Fibroblast of lung (primary cell): ENCODE measurements around the gene TIMM44.
A peak's percentile ranks its signal among the peaks of the same experiment; 100 is the strongest.

ENCODE experiments used
- CTCF ChIP-seq, 2 donors: IDR thresholded peaks in 1 of 2; conservative IDR thresholded peaks in 1 of 2; 1 replicate in 1 of 2; 2 replicates in 1 of 2; pipeline ENCODE4 v1.5.1; 2011 to 2012; ENCODE audit warnings: low read length in 2 of 2, control low read depth in 1 of 2, inconsistent platforms in 1 of 2, low read depth in 1 of 2, mild to moderate bottlenecking in 1 of 2
- EZH2 ChIP-seq: IDR thresholded peaks from 2 replicates; pipeline ENCODE4 v1.5.1; 2012; ENCODE audit warnings: low read length, control low read depth, mild to moderate bottlenecking; ENCODE audit errors: missing control alignments

DNA sequence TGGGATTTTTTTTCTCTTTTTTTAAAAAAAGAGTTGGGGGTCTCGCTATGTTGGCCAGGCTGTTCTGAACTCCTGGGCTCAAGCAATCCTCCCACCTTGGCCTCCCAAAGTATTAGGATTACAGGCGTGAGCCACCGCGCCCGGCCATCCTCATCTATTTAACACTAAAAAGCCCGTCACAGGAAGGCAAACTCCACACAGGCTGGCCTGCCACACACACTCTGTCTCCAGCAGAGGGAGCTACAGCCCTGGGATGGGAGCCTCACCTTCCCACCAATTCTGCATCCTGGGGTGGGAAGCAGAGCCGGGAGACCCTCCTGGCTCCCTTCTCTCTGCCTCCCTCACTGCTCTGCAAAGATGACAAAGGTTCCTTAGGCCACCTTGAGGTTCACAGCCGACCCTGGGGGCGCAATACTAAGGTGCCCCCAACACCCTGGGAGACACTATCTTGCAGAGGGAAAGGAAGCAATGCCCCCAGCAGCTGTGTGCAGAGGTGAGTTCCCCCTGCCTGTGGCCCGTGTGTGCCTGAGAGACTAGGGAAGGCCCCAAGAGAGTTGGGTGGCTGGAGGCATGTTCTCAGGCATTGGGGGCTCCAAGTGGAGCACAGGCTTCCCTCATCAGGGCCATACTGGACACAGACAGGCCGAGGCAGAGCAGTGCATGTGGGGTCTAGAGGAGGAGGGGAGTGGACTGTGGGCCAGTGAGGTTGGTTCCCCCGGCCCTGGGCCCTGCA is 27.4 kb upstream of the TIMM44 start:
- TF ChIP-seq CTCF (conservative IDR thresholded peaks at IDR 0.05 in 1 of 2, IDR thresholded peaks at IDR 0.05 in 1 of 2; ENCODE audit: low read depth in 1 of 2, low read length in 2 of 2): peak; percentile 65 to 82
- TF ChIP-seq EZH2: no peak
